H1 (cell line): ENCODE results near the gene CLCA4.

ENCODE experiments used
- ASH2L ChIP-seq: fragments of 200-600, 300-600 bp; sonication (generic); IDR thresholded peaks from one replicate; pipeline ENCODE4 v1.7.1; 2017; ENCODE audit warnings: low read length
- CTCF ChIP-seq, 3 experiments: IDR thresholded peaks; 1 replicate in 2 of 3; 2 replicates in 1 of 3; pipeline versions ENCODE4 v1.5.1 to v1.6.1; 2011; ENCODE audit warnings: low read length in 3 of 3, mild to moderate bottlenecking in 3 of 3, inconsistent platforms in 2 of 3, low read depth in 1 of 3, moderate library complexity in 1 of 3; ENCODE audit not compliant: insufficient read depth in 1 of 3; ENCODE audit errors: control extremely low read depth in 1 of 3
- POLR2A ChIP-seq, 2 experiments: IDR thresholded peaks; 1 replicate in 1 of 2; 2 replicates in 1 of 2; pipeline ENCODE4 v1.6.1; 2011; ENCODE audit warnings: low read depth in 2 of 2, low read length in 2 of 2, mild to moderate bottlenecking in 2 of 2; ENCODE audit errors: control extremely low read depth in 1 of 2
- SP4 ChIP-seq: IDR thresholded peaks from 2 replicates; pipeline ENCODE4 v1.6.1; 2012; ENCODE audit warnings: low read length, inconsistent platforms
- TAF1 ChIP-seq: IDR thresholded peaks from 2 replicates; pipeline ENCODE4 v1.6.1; 2011; ENCODE audit warnings: mild to moderate bottlenecking, low read depth, low read length
- TAF7 ChIP-seq: optimal IDR thresholded peaks from 2 replicates; pipeline ENCODE3; 2011; ENCODE audit warnings: low read depth, mild to moderate bottlenecking, inconsistent platforms, low read length, moderate library complexity, borderline replicate concordance
- TEAD4 ChIP-seq: IDR thresholded peaks from 2 replicates; pipeline ENCODE4 v1.6.1; 2012; ENCODE audit warnings: low read depth, low read length, inconsistent platforms, mixed read lengths
- USF2 ChIP-seq: IDR thresholded peaks from 2 replicates; pipeline ENCODE4 v1.6.1; 2011; ENCODE audit warnings: low read length, improper control_type of control experiment

- no peak for TF ChIP-seq CTCF (IDR thresholded peaks at IDR 0.05; ENCODE audit: control extremely low read depth in 1 of 3, insufficient read depth in 1 of 3, low read depth in 1 of 3, low read length in 3 of 3)
- TF ChIP-seq POLR2A (IDR thresholded peaks at IDR 0.05; ENCODE audit: control extremely low read depth in 1 of 2, low read depth in 2 of 2, low read length in 2 of 2): no peak
- no peak for TF ChIP-seq TEAD4
- no peak for TF ChIP-seq TAF1
- TF ChIP-seq USF2: no peak
- TF ChIP-seq SP4: no peak
- no peak for TF ChIP-seq ASH2L
- TF ChIP-seq TAF7: no peak
Measured at GRCh38 chr1:86573763-86574484, 27.0 kb downstream of the CLCA4 start.
